ENCODE data around the gene ADRB2.

The ADRB2 gene

DNA sequence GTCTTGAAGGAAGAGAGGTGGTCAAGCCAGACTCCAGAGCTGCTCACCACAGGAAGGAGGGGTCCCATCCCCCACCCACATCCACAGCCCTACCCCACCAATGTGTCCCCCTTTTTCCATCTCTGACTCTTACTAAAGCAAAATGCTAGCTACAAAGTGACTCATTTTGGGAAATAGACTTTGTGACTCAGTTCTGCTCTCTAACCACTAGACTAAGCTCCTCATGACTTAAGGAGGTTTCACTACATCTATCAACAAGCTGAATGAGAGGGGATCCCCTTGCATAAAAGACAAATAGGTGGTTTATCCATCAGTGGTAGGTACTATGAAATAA lies 35.1 kb upstream of the ADRB2 start:
- CTCF ChIA-PET = interaction anchor here (0.6 kb wide), 1 partner anchor 479 kb away, joined by 3 read pairs; no protein-coding TSS in a partner anchor
- POLR2A ChIA-PET = no interaction called here

DNA sequence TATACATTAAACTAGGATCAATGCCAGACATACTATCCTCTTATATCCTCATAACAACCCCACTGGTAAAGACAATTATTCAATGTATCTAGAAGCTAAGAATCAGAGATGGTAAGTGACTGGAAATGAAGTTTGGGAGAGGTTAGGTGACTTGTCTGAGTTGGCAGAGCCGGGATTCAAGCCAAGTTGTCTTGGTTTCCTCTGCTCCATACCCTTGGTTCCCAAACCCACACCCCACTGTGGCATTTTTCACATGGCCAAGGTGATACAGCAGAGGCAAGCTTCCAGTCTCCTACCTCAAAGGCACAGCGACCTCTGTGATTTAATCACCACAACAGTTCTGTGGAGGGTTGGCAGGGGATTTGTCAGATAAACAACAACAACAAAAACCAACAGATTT lies 34.7 kb upstream of the ADRB2 start:
- POLR2A ChIA-PET = no interaction called here
- no peak for DNase-seq (ENCODE audit: extremely low spot score)
- TF ChIP-seq ZNF384 (IDR thresholded peaks at IDR 0.05) (no peak), BHLHE40 (IDR thresholded peaks at IDR 0.05; ENCODE audit: borderline replicate concordance) (no peak), ARNT (IDR thresholded peaks at IDR 0.05) (no peak), SUZ12 (IDR thresholded peaks at IDR 0.05) (no peak)
- CTCF ChIA-PET = interaction anchor here (0.6 kb wide), 1 partner anchor 479 kb away, joined by 3 read pairs; no protein-coding TSS in a partner anchor

More for the DNA sequence above, 35.1 kb upstream of the ADRB2 start:
- no peak for DNase-seq (ENCODE audit: extremely low spot score)
- TF ChIP-seq SUZ12 (IDR thresholded peaks at IDR 0.05) (no peak), ELF4 (IDR thresholded peaks at IDR 0.05) (no peak), ARNT (IDR thresholded peaks at IDR 0.05) (no peak), FOXK2 (IDR thresholded peaks at IDR 0.05) (no peak), L3MBTL2 (conservative IDR thresholded peaks at IDR 0.05) (no peak), SP1 (IDR thresholded peaks at IDR 0.05) (no peak), FOXM1 (IDR thresholded peaks at IDR 0.05; ENCODE audit: borderline replicate concordance) (no peak), LEF1 (IDR thresholded peaks at IDR 0.05; ENCODE audit: borderline replicate concordance) (no peak), ZNF384 (IDR thresholded peaks at IDR 0.05) (no peak), BHLHE40 (IDR thresholded peaks at IDR 0.05; ENCODE audit: borderline replicate concordance) (no peak), TARDBP (IDR thresholded peaks at IDR 0.05) (no peak), CTBP1 (IDR thresholded peaks at IDR 0.05; ENCODE audit: borderline replicate concordance) (no peak), HDGF (IDR thresholded peaks at IDR 0.05; ENCODE audit: borderline replicate concordance) (no peak), FOXA1 (IDR thresholded peaks at IDR 0.05) (no peak), NFRKB (IDR thresholded peaks at IDR 0.05) (no peak)
- TF ChIP-seq, protein P1, sequence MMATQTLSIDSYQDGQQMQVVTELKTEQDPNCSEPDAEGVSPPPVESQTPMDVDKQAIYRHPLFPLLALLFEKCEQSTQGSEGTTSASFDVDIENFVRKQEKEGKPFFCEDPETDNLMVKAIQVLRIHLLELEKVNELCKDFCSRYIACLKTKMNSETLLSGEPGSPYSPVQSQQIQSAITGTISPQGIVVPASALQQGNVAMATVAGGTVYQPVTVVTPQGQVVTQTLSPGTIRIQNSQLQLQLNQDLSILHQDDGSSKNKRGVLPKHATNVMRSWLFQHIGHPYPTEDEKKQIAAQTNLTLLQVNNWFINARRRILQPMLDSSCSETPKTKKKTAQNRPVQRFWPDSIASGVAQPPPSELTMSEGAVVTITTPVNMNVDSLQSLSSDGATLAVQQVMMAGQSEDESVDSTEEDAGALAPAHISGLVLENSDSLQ (IDR thresholded peaks at IDR 0.05) = no peak

DNA sequence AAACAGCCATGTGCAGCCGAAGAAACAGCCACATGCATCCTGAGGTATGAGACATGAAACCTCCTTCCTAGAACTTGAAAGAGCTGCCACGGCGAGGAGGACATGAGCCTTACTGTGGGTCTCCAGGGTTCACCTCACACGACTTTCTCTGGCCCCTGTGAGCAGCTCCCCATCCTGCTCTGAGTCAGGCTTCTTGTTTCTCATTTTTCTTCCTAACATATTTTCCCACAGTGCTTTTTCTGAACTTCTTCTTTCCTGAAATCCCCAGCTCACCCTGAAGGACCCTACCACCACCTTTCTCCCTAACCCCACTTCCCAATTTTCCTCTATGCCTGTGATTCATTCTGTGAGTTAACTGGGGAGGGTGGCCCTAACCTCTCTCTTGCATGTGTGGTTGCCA lies 33.7 kb upstream of the ADRB2 start:
- ChIA-PET POLR2A (no interaction called here), CTCF (interaction anchor here (1.0 kb wide), 1 partner anchor 875 kb away, joined by 4 read pairs; no protein-coding TSS in a partner anchor)
- TF ChIP-seq TARDBP (IDR thresholded peaks at IDR 0.05) (no peak), ZNF384 (IDR thresholded peaks at IDR 0.05) (no peak), FOXA1 (IDR thresholded peaks at IDR 0.05) (no peak), ELF4 (IDR thresholded peaks at IDR 0.05) (no peak), HDGF (IDR thresholded peaks at IDR 0.05; ENCODE audit: borderline replicate concordance) (no peak), FOXK2 (IDR thresholded peaks at IDR 0.05) (no peak), SUZ12 (IDR thresholded peaks at IDR 0.05) (no peak), ARNT (IDR thresholded peaks at IDR 0.05) (no peak), L3MBTL2 (conservative IDR thresholded peaks at IDR 0.05) (no peak), NFRKB (IDR thresholded peaks at IDR 0.05) (no peak), FOXM1 (IDR thresholded peaks at IDR 0.05; ENCODE audit: borderline replicate concordance) (no peak), CTBP1 (IDR thresholded peaks at IDR 0.05; ENCODE audit: borderline replicate concordance) (no peak), BHLHE40 (IDR thresholded peaks at IDR 0.05; ENCODE audit: borderline replicate concordance) (no peak), LEF1 (IDR thresholded peaks at IDR 0.05; ENCODE audit: borderline replicate concordance) (no peak), SP1 (IDR thresholded peaks at IDR 0.05) (no peak)
- TF ChIP-seq, protein P1 (IDR thresholded peaks at IDR 0.05) = no peak
- DNase-seq (ENCODE audit: extremely low spot score) = no peak

DNA sequence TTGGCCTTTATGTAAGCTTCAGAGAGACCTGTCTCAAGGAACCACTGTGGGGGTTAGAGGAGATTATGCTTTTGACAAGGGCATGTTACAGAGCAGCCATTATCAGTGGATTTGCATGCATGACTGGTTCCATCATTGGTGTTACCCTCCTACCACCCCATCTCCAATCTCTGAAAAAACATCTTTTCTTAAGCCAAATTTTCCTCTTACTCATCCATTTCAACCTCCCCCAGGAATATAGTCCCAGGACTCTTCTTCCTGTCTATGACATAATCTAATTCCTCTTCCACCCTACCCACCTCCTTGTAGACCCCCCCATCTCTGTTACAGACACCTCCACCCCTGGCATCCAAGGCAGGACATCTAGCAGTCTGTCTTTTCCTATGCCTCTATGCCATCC lies 33.1 kb upstream of the ADRB2 start:
- ChIA-PET POLR2A (interaction anchor here (1.0 kb wide), 1 partner anchor 33 kb away, joined by 4 read pairs; the partner anchor contains the start of gene ADRB2), CTCF (no interaction called here)
- no peak for DNase-seq (ENCODE audit: extremely low spot score)
- TF ChIP-seq ELF4 (IDR thresholded peaks at IDR 0.05) (no peak), ARNT (IDR thresholded peaks at IDR 0.05) (no peak), ZNF384 (IDR thresholded peaks at IDR 0.05) (no peak)

DNA sequence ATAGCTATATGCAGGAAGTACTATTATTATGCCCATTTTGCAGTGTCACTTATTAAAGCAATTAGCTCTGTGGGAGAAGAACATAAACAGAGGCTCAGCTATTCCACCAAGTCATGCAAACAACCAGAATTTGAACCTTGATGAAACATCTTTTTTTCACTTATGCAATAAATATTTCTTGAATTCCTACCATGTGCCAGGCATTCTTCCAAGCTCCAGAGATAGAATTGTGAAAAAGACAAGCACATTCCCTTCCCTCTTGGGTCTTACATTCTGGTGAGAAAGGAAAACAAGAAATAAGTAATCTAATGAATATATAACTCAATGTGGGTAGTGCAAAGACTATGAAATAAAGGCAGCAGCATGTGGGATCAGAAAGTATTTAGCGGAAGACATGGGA lies 32.1 kb upstream of the ADRB2 start:
- ChIA-PET CTCF (no interaction called here), POLR2A (interaction anchor here (1.0 kb wide), 1 partner anchor 32 kb away, joined by 4 read pairs; the partner anchor contains the start of gene ADRB2)
- no peak for DNase-seq (ENCODE audit: extremely low spot score)
- TF ChIP-seq ZNF384 (IDR thresholded peaks at IDR 0.05) (no peak), FOXA1 (IDR thresholded peaks at IDR 0.05) (no peak), L3MBTL2 (conservative IDR thresholded peaks at IDR 0.05) (no peak), FOXM1 (IDR thresholded peaks at IDR 0.05; ENCODE audit: borderline replicate concordance) (no peak), SUZ12 (IDR thresholded peaks at IDR 0.05) (no peak), SP1 (IDR thresholded peaks at IDR 0.05) (no peak), NFRKB (IDR thresholded peaks at IDR 0.05) (no peak), CTBP1 (IDR thresholded peaks at IDR 0.05; ENCODE audit: borderline replicate concordance) (no peak), LEF1 (IDR thresholded peaks at IDR 0.05; ENCODE audit: borderline replicate concordance) (no peak), HDGF (IDR thresholded peaks at IDR 0.05; ENCODE audit: borderline replicate concordance) (no peak), BHLHE40 (IDR thresholded peaks at IDR 0.05; ENCODE audit: borderline replicate concordance) (no peak), ELF4 (IDR thresholded peaks at IDR 0.05) (no peak), TARDBP (IDR thresholded peaks at IDR 0.05) (no peak), ARNT (IDR thresholded peaks at IDR 0.05) (no peak), FOXK2 (IDR thresholded peaks at IDR 0.05) (no peak)
- TF ChIP-seq, protein P1 (IDR thresholded peaks at IDR 0.05) = no peak

DNA sequence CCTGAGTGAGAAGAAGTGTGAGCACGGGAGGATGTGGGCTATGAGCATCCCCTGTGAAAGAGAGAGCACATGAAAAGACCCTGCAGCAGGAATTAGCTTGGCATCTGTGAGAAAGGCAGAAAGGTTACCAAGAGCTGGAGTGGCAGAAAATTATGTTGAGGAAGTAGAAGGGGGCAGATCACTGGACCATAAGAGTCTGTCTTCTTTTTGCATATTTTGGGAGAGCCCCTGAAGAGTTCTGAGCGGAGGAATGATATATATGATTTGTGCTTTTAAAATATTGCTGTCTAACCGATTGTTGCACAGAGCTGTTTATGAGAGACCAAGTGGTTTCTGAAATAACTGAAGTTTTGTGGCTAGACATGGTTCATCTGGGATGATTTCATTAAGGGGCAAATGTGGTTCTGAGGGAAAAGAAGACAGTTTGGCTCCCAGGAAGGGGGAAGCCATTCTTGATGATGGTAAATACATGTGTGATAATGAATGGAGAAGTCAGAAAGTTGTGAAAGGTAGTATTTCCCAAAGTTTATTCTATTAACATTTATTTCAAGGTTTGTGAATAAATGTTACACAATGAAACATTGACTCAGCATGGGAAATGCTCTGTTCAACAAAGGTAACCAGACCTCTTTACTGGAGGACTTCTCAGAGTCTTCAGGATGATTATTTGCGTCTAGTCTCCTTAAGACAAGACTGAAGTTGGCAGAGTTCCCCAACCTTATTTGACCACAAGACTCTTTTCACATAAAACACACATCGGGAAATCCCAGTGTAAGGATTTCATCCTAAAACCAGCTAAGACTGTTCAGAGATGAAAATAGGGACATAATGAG lies 31.5 kb upstream of the ADRB2 start:
- ChIA-PET CTCF (interaction anchor here (0.8 kb wide), 1 partner anchor 64 kb away, joined by 3 read pairs; no protein-coding TSS in a partner anchor), POLR2A (no interaction called here)
- no peak for TF ChIP-seq SUZ12 (IDR thresholded peaks at IDR 0.05)
- TF ChIP-seq HDGF (IDR thresholded peaks at IDR 0.05; ENCODE audit: borderline replicate concordance) = no peak
- no peak for TF ChIP-seq ZNF384 (IDR thresholded peaks at IDR 0.05)
- TF ChIP-seq, protein P1 (IDR thresholded peaks at IDR 0.05) = no peak
- no peak for TF ChIP-seq TARDBP (IDR thresholded peaks at IDR 0.05)
- no peak for TF ChIP-seq CTBP1 (IDR thresholded peaks at IDR 0.05; ENCODE audit: borderline replicate concordance)
- TF ChIP-seq LEF1 (IDR thresholded peaks at IDR 0.05; ENCODE audit: borderline replicate concordance) = no peak
- TF ChIP-seq SP1 (IDR thresholded peaks at IDR 0.05) = no peak
- no peak for TF ChIP-seq ARNT (IDR thresholded peaks at IDR 0.05)
- TF ChIP-seq NFRKB (IDR thresholded peaks at IDR 0.05) = no peak
- no peak for TF ChIP-seq FOXM1 (IDR thresholded peaks at IDR 0.05; ENCODE audit: borderline replicate concordance)
- no peak for TF ChIP-seq FOXA1 (IDR thresholded peaks at IDR 0.05)
- no peak for TF ChIP-seq ELF4 (IDR thresholded peaks at IDR 0.05)
- no peak for TF ChIP-seq FOXK2 (IDR thresholded peaks at IDR 0.05)
- TF ChIP-seq BHLHE40 (IDR thresholded peaks at IDR 0.05; ENCODE audit: borderline replicate concordance) = no peak
- no peak for TF ChIP-seq L3MBTL2 (conservative IDR thresholded peaks at IDR 0.05)
- no peak for DNase-seq (ENCODE audit: extremely low spot score)
